Breast epithelium (tissue), 3 donors: ENCODE measurements around the gene CTBS.

Experiments used
- POLR2A ChIP-seq: fragments of 450-650 bp; IDR thresholded peaks from one replicate; pipeline ENCODE4 v1.6.1; 2016; ENCODE audit warnings: antibody characterized with exemption, mild to moderate bottlenecking, moderate library complexity
- TF ChIP-seq, protein P1 (sequence below), 3 donors: fragments of 450-650 bp; IDR thresholded peaks; one replicate each; pipeline ENCODE4 v1.5.1; 2016 to 2017; ENCODE audit warnings: antibody characterized with exemption in 3 of 3, mild to moderate bottlenecking in 3 of 3, moderate library complexity in 3 of 3

DNA sequence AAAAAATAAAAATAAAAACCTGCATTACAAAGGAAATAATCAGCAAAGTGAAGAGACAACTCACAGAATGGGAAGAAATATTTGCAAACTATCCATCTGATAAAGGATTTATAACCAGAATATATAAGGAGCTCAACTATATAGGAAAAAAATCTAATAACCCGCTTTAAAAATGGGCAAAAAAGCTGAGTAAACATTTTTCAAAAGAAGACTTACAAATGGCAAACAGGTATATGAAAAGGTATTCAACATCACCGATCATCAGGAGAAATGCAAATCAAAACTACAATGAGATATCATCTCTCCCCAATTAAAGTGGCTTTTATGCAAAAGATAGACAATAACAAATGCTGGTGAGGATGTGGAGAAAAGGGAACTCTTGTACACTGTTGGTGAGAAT, 64.1 kb downstream of the CTBS start:
- TF ChIP-seq POLR2A = no peak
- TF ChIP-seq, protein P1, sequence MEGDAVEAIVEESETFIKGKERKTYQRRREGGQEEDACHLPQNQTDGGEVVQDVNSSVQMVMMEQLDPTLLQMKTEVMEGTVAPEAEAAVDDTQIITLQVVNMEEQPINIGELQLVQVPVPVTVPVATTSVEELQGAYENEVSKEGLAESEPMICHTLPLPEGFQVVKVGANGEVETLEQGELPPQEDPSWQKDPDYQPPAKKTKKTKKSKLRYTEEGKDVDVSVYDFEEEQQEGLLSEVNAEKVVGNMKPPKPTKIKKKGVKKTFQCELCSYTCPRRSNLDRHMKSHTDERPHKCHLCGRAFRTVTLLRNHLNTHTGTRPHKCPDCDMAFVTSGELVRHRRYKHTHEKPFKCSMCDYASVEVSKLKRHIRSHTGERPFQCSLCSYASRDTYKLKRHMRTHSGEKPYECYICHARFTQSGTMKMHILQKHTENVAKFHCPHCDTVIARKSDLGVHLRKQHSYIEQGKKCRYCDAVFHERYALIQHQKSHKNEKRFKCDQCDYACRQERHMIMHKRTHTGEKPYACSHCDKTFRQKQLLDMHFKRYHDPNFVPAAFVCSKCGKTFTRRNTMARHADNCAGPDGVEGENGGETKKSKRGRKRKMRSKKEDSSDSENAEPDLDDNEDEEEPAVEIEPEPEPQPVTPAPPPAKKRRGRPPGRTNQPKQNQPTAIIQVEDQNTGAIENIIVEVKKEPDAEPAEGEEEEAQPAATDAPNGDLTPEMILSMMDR (IDR thresholded peaks at IDR 0.05) = no peak
